Measurements from ENCODE around the gene ERCC5. TPM values are rescaled to one million over a fixed set of nuclear protein-coding genes. Genes with fewer than 3 reads are reported as not detected.

The ERCC5 gene
- total RNA-seq, 1 donor from 2014 or later: 55.8 TPM

Other genes starting within 250 kb of the ERCC5 start
- gene TPP2, start 249.0 kb upstream of the ERCC5 start, total RNA-seq: 51.8 TPM
- 3.0 TPM for gene METTL21C, start 151.0 kb upstream of the ERCC5 start, total RNA-seq
- gene TEX30, start 72.2 kb upstream of the ERCC5 start, total RNA-seq: 11.1 TPM
- gene POGLUT2, start 47.1 kb upstream of the ERCC5 start, total RNA-seq: 15.3 TPM
- 25.5 TPM for gene BIVM, start 46.9 kb upstream of the ERCC5 start, total RNA-seq
- not detected for gene SLC10A2, start 220.4 kb downstream of the ERCC5 start, total RNA-seq

Measured in skin of body (tissue), 1 donor.